ENCODE data around the gene ACTRT2.

Gene ACTRT2

GRCh38 chr1:3058263-3059030 lies 37.2 kb downstream of the ACTRT2 start:
- DNase-seq, result no peak

GRCh38 chr1:3060127-3060526 lies 38.9 kb downstream of the ACTRT2 start:
- DNase-seq, result no peak

- DNase-seq, result no peak
Measured at GRCh38 chr1:3060601-3061551, 39.6 kb downstream of the ACTRT2 start.

GRCh38 chr1:3061566-3061965 lies 40.3 kb downstream of the ACTRT2 start:
- DNase-seq, result no peak

GRCh38 chr1:3061981-3062615 lies 40.8 kb downstream of the ACTRT2 start:
- DNase-seq, result no peak

- DNase-seq, result no peak
Measured at GRCh38 chr1:3062616-3063378, 41.5 kb downstream of the ACTRT2 start.

GRCh38 chr1:3063379-3064295 lies 42.4 kb downstream of the ACTRT2 start:
- DNase-seq, result no peak

GRCh38 chr1:3064296-3064850 lies 43.1 kb downstream of the ACTRT2 start:
- DNase-seq, result no peak

GRCh38 chr1:3064901-3065300 lies 43.6 kb downstream of the ACTRT2 start:
- no peak for DNase-seq

- no peak for DNase-seq
Measured at GRCh38 chr1:3065396-3065795, 44.1 kb downstream of the ACTRT2 start.

GRCh38 chr1:3065797-3066196 lies 44.5 kb downstream of the ACTRT2 start:
- no peak for DNase-seq

- DNase-seq, result no peak
Measured at GRCh38 chr1:3066250-3066711, 45.0 kb downstream of the ACTRT2 start.

- no peak for DNase-seq
Measured at GRCh38 chr1:3066826-3067225, 45.6 kb downstream of the ACTRT2 start.

- DNase-seq, result no peak
Measured at GRCh38 chr1:3067301-3067670, 46.0 kb downstream of the ACTRT2 start.

- no peak for DNase-seq
Measured at GRCh38 chr1:3067671-3068563, 46.6 kb downstream of the ACTRT2 start.

GRCh38 chr1:3068564-3069431 lies 47.5 kb downstream of the ACTRT2 start, which contains the start of gene PRDM16:
TSS of gene PRDM16 (plus strand) at chr1:3069203. CDS start at chr1:3069260, 57 bp downstream.
- peak in 1 of 2 donors; percentile 43 for DNase-seq

- no peak for DNase-seq
Measured at GRCh38 chr1:3069491-3070308, 48.4 kb downstream of the ACTRT2 start.

GRCh38 chr1:3070309-3070643 lies 49.0 kb downstream of the ACTRT2 start:
- DNase-seq, result no peak

All from stimulated activated CD4-positive, alpha-beta T cell treated with anti-CD3 and anti-CD28 coated beads, Interleukin-2, amount 100 ng/mL, for 24 hours (primary cell).